Measurements from ENCODE around the gene ARHGAP22. TPM values are rescaled to one million over a fixed set of nuclear protein-coding genes. Genes with fewer than 3 reads are reported as not detected.

ARHGAP22 gene
- total and polyA plus RNA-seq, 8 donors: 2.2 to 10.4 (median 2.8) TPM

- Histone ChIP-seq H3K27me3 (peaks cover 5 to 15% of the 10 kb centered on the region in 2 donors), H3K9me3 (no peaks in the 10 kb centered on the region), H3K36me3 (no peaks in the 10 kb centered on the region), H3K27ac (no peak overlapping the region), H3K4me3 (no peak overlapping the region), H3K4me1 (peaks cover 7 to 12% of the 10 kb centered on the region in 2 donors)
- DNase-seq (no peak), ATAC-seq (no peak)
- intact Hi-C loops (cut with DNase I): no loop called here
- TF ChIP-seq, protein P1, sequence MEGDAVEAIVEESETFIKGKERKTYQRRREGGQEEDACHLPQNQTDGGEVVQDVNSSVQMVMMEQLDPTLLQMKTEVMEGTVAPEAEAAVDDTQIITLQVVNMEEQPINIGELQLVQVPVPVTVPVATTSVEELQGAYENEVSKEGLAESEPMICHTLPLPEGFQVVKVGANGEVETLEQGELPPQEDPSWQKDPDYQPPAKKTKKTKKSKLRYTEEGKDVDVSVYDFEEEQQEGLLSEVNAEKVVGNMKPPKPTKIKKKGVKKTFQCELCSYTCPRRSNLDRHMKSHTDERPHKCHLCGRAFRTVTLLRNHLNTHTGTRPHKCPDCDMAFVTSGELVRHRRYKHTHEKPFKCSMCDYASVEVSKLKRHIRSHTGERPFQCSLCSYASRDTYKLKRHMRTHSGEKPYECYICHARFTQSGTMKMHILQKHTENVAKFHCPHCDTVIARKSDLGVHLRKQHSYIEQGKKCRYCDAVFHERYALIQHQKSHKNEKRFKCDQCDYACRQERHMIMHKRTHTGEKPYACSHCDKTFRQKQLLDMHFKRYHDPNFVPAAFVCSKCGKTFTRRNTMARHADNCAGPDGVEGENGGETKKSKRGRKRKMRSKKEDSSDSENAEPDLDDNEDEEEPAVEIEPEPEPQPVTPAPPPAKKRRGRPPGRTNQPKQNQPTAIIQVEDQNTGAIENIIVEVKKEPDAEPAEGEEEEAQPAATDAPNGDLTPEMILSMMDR (IDR thresholded peaks at IDR 0.05): no peak
These were observed 5.1 kb downstream of the ARHGAP22 start for GRCh38 chr10:48599830-48600134.

DNA sequence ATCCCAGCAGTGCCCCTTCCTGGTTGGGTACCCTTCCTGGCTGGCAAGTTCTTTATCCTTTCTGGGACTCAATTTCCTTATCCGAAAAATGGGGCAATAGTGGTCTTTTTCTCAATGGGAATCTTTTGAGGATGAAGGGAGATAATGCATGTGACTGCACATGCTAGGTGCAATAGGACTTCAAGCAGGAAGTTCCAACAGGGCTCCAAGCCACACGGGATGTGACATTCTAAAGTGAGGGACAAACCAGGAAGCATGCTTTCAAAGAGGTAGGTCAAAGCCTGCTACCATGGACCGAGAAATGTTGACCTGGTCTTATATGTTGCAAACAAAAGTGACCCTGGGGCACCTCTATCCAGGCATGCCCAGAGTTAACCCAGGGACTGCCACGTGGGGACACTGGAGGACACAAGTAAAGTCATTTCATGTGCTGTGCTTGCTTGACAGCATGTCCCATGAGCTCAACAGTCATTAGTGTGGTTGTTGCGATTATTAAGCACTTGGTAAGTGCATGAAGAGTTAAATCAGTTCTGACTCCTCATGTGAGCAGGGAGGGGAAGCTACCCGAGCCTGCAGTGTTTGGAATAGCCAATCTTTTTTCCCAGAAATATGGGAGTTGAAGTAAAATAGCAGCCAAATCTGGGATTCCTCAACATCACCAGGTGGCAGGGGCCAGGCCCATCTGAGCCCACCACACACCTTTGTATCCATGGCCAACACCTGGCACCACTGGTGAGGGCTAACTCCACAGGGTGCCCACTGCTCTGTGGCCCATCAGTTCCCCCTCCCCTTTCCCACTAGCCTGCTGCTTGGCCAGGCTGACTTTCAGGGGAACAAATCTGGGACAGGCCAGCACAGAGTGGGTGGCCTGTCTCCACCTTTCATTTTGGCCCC is 5.7 kb downstream of the ARHGAP22 start:
- TF ChIP-seq, protein P1 (IDR thresholded peaks at IDR 0.05): no peak
- intact Hi-C loops (cut with DNase I): no loop called here

GRCh38 chr10:48598243-48598935 is 6.5 kb downstream of the ARHGAP22 start:
- DNase-seq: no peak
- H3K4me1 ChIP-seq: no peaks in the 10 kb centered on the region
- no peak overlapping the region for H3K27ac ChIP-seq
- H3K4me3 ChIP-seq: no peak overlapping the region
- no peaks in the 10 kb centered on the region for H3K9me3 ChIP-seq
- TF ChIP-seq, protein P1 (IDR thresholded peaks at IDR 0.05): no peak
- peaks cover 0 to 1% of the 10 kb centered on the region in 2 donors for H3K27me3 ChIP-seq
- intact Hi-C loops (cut with DNase I): no loop called here
- no peak for ATAC-seq
- no peaks in the 10 kb centered on the region for H3K36me3 ChIP-seq

More for the DNA sequence above, 5.7 kb downstream of the ARHGAP22 start:
- H3K9me3 ChIP-seq: no peaks in the 10 kb centered on the region
- peaks cover 0 to 9% of the 10 kb centered on the region in 2 donors for H3K27me3 ChIP-seq
- H3K4me3 ChIP-seq: no peak overlapping the region
- H3K4me1 ChIP-seq: peaks cover 2 to 6% of the 10 kb centered on the region in 2 donors
- no peak for DNase-seq
- H3K27ac ChIP-seq: no peak overlapping the region
- no peaks in the 10 kb centered on the region for H3K36me3 ChIP-seq
- ATAC-seq: no peak

DNA sequence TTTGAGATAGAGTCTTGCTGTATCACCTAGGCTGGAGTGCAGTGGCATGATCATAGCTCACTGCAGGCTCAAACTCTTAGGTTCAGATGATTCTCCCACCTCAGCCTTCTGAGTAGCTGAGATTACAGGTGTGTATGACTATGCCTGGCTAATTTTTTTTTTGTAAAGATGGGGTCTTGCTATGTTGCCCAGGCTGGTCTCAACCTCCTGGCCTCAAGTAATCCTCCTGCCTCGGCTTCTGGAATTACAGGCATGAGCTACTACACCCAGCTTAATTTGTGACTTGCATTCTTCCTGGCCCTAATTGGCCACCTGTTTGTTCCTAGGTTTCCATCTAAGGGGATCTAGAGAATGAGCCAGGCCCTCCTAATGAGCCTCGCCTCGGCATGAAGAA is 9.3 kb downstream of the ARHGAP22 start:
- no peaks in the 10 kb centered on the region for H3K27me3 ChIP-seq
- H3K27ac ChIP-seq: no peak overlapping the region
- H3K4me1 ChIP-seq: no peaks in the 10 kb centered on the region
- TF ChIP-seq, protein P1 (IDR thresholded peaks at IDR 0.05): no peak
- H3K36me3 ChIP-seq: no peaks in the 10 kb centered on the region
- H3K9me3 ChIP-seq: no peaks in the 10 kb centered on the region
- no peak for DNase-seq
- no peak for ATAC-seq
- H3K4me3 ChIP-seq: no peak overlapping the region
- intact Hi-C loops (cut with DNase I): no loop called here

- Histone ChIP-seq H3K27ac (no peak overlapping the region), H3K4me3 (no peak overlapping the region), H3K36me3 (no peaks in the 10 kb centered on the region), H3K9me3 (no peaks in the 10 kb centered on the region), H3K27me3 (no peaks in the 10 kb centered on the region), H3K4me1 (no peaks in the 10 kb centered on the region)
- DNase-seq (no peak), ATAC-seq (no peak)
- TF ChIP-seq, protein P1 (IDR thresholded peaks at IDR 0.05): no peak
- intact Hi-C loops (cut with DNase I): no loop called here
These were observed 9.9 kb downstream of the ARHGAP22 start for GRCh38 chr10:48594803-48595538.
